Fibroblast of upper back skin (primary cell): ENCODE data around the gene DLK1.

Source experiments
- DNase-seq: peaks from one replicate; pipeline ENCODE4 v3.0.0-alpha.2; 2013

Gene DLK1

DNA sequence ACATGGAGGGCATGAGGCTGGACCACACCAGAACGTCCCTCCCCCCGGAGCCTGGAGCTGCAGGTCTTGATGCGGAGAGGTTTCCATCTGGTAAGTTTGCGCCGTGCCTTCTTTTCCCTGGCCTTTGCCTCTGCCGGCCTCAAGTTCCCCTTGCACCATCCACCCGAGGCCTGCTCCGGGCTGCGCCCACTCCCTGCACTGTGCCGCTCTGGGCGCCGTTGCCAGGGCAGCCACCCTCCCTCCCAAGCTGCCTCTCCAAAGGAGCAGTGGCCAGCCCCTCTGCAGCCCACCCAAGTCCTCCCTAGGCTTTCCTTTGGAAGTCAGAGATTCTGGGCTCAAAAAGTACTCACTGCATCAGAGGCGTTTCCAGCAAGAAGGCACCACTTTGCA, 53.0 kb downstream of the DLK1 start:
- DNase-seq = no peak

- no peak for DNase-seq
These were observed 53.6 kb downstream of the DLK1 start for GRCh38 chr14:100780246-100780645.

GRCh38 chr14:100780646-100781355, 54.1 kb downstream of the DLK1 start:
- DNase-seq = no peak

DNA sequence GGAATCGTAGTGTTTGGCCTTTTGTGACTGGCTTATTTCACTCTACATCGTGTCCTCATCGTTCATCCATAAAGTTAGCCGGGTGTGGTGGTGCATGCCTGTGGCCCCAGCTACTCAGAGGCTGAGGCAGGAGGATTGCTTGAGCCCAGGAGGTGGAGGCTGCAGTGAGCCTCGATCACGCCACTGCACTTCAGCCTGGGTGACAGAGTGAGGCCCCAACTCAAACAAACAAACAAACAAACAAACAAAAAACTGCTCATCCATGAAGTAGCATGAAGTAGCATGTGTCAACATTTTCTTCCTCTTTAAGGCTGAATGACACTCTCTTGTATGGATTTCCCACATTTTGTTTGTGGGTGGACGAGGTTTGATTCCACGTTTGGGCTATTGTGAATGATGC, 55.3 kb downstream of the DLK1 start:
- DNase-seq = no peak

DNA sequence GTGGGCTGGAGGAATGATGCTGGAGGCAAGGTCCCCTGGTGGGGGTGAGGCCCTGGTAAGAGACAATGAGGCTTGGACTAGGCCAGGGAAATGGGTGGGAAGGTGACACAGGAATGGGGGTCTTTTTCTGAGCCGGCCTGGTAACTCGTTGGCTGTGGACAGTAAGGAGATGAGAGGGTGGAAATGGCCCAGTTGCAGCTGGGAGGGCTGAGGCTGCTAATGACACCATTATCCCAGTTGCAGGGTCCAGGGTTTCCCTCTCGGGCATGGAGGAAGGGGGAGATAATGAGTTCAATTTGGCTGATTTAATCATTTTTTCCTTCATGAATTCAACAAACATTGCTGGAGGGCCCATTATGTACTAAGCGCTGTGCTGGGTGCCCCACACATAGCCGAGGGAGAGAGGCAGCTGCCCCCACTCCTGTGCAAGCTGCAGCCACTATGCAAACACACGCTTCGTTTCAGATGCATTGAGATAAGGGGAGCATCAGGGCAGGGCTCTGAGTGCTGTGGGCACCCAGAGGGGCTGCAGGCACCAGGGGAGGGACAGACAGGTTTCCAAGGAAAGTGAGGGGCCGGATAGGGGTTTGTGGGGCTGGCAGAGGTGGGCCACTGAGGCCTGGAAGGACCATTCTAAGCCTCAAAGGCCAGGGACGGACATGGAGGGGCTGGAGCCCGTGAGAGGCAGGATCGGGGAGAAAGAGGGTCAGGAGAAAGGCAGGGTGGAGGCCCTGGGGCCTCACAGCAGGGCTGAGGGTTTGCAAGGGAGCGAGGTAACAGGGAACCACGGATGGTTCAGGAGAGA, 56.0 kb downstream of the DLK1 start:
- DNase-seq = no peak

DNA sequence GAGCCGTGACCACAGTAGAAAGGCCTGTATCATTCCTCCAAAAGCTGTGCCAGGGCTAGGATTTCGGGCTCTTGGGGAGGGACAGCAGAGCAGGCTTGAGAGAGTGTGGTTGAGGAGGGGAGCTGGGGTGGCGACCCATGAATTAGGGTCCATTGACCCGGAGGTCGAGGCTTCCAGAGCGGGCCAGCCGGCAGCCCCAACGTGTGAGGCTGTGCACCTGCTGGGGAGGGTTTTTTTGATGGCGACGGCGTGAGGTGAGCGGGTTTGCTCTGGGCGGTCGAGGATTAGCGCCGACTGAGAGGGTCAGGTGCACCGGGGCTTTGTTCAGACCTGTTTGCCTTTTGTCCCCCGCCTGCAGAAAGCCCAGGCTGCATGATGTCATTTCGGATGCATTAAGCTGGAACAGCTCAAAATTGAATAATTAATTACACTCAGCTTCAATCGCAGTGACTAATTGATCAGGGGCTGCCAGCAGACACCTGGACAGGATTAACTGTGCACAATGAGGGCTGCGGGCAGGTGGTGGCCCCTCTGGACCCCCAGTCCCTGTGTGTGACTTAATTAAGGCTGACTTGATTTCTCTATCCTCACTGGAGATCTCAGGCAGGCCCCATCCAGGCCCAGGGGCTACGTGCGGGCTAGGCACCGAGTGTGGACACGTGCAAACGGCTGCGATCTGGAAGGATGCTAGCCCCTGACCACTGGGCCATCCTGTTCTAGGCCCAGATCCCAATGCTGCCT, 57.1 kb downstream of the DLK1 start:
- DNase-seq = no peak

DNA sequence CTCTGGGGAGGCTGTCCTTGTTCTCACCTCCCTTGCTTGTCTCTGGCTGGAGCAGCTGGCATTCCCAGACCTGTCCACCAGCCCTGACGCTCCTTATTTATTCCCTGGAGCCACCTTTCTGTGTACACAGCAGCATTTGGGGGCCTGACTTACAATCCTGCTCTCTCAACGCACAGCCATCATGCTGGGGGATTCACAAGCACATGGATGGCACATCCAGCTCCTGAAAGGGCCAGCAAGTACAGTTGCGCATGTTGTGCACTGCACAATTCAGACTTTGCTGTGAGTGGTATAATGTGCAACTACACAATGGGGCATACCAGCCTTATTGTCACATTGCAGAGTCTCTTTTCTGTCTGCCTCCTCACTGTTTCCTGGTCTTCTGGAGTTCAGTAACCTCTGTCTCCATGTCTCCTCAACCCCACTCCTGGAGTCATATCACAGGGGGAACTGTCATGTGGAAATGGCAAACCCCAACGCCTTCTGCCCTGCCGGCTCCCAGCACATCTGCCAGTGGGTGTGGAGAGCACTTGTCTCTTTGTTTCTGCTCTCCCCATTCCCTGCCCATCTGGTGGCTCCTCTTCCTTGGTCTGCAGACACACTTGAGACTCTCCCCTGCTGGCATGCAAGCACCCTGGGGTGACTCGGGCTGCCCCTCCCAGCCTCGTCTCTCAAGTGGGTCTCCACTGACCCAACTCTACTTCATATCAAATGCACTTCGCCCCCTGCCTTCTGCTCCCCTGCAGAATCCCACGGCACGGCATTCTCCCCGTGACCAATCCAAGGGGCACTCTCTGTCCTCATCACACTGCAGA, 58.0 kb downstream of the DLK1 start:
- DNase-seq = no peak

DNA sequence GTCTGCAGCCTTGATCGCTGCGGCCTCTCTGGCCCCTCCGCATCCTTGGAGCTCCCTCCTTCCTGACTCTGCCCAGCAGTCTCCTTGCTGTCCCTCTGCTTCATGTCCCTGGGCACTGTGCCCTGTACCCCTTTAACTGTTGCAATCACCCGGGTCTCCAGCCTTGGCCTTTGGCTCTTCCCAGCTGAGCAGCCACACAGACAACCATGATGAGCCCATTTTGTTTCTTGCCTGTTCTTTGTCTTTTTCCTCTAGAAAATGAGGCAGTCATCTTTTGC, 58.6 kb downstream of the DLK1 start:
- no peak for DNase-seq

GRCh38 chr14:100785626-100786025, 58.9 kb downstream of the DLK1 start:
- DNase-seq = no peak

DNA sequence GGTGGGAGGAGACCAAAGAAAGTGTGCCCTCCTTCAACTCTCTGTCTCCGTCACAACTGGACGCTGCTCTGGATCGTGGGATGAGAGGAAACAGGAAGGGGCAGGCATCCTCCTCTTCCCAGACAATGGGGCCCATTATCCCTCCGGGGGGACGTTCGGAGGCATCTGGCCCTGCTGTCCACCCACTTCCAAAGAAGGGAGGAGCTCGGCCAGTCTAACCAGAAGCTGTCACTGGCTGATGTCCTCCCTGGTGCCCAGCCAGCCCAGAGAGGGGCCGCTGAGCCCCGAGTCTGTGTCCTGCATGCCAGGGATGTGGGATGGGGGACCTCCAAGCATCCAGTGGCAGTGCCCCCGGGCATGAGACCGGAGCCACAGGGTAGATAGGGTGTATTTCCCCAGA, 59.4 kb downstream of the DLK1 start:
- no peak for DNase-seq

DNA sequence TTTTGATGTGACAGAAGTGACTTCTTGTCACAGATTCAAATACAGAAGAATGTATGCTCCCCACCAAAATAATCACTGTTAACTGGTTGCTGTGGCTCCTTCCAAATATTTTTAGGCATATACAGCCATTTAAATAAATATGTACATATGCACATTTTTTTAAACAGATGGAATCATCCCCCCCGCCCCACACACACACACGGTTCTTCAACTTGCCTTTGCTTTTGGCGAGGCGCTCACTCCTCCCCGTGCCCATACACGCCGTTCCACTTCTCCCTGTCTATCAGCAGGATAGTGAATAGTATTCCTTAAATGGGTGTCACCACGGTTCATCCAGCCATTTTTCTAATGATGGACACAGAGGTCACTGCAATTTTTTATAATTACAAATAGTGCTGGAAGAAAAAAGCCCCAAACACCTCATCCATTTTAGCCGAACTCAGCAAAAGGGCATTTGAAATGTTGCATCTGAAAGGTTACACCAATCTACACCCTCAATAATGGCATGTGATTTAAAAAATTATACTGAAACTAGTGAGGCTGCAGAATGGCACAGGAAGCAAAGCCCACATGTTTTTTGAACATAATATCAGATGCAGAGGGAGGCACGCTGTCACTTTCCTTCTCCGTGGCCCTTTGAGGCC, 60.0 kb downstream of the DLK1 start:
- DNase-seq = no peak

- DNase-seq = no peak
These were observed 61.0 kb downstream of the DLK1 start for GRCh38 chr14:100787659-100788058.
